Measurements from ENCODE around the gene KDM2A.

- TF ChIP-seq CTCF (IDR thresholded peaks at IDR 0.05): no peak
- TF ChIP-seq POLR2A (IDR thresholded peaks at IDR 0.05): no peak
Measured at GRCh38 chr11:67245046-67245445, 126.0 kb downstream of the KDM2A start.

Data from thyroid gland (tissue), 4 donors.